ENCODE results near the gene LYPD8. TPM values are rescaled to one million over a fixed set of nuclear protein-coding genes. Genes with fewer than 3 reads are reported as not detected.

LYPD8 gene
- total RNA-seq, 2 donors from 2014 or later: not detected

GRCh38 chr1:248775441-248775840 is 19.9 kb upstream of the LYPD8 start:
- intact Hi-C loops (cut with DNase I): loop anchor here in 1 of 2 donors (5.0 kb wide), 1 partner anchor 368 kb away; no protein-coding TSS in a partner anchor
- no peak for DNase-seq (ENCODE audit: low spot score)

GRCh38 chr1:248759644-248760043 is 4.1 kb upstream of the LYPD8 start:
- no peak for DNase-seq (ENCODE audit: low spot score)
- intact Hi-C loops (cut with DNase I): no loop called here

- no peak for DNase-seq (ENCODE audit: low spot score)
- intact Hi-C loops (cut with DNase I): no loop called here
Observed at GRCh38 chr1:248758352-248758751, 2.8 kb upstream of the LYPD8 start.

GRCh38 chr1:248757784-248758195 is 2.2 kb upstream of the LYPD8 start:
- intact Hi-C loops (cut with DNase I): no loop called here
- no peak for DNase-seq (ENCODE audit: low spot score)

GRCh38 chr1:248756636-248757035 is 1.1 kb upstream of the LYPD8 start:
- intact Hi-C loops (cut with DNase I): no loop called here
- DNase-seq (ENCODE audit: low spot score): no peak

- intact Hi-C loops (cut with DNase I): no loop called here
- peak; percentile 25 for DNase-seq (ENCODE audit: low spot score)
Observed at GRCh38 chr1:248756151-248756550, 592 bp upstream of the LYPD8 start.

- DNase-seq (ENCODE audit: low spot score): peak; percentile 6
- intact Hi-C loops (cut with DNase I): no loop called here
Observed at GRCh38 chr1:248753708-248754280, 1.8 kb downstream of the LYPD8 start.

GRCh38 chr1:248753029-248753594 is 2.4 kb downstream of the LYPD8 start:
- intact Hi-C loops (cut with DNase I): no loop called here
- DNase-seq (ENCODE audit: low spot score): no peak

- DNase-seq (ENCODE audit: low spot score): no peak
- intact Hi-C loops (cut with DNase I): no loop called here
Observed at GRCh38 chr1:248752161-248753028, 3.2 kb downstream of the LYPD8 start.

- intact Hi-C loops (cut with DNase I): no loop called here
- no peak for DNase-seq (ENCODE audit: low spot score)
Observed at GRCh38 chr1:248751635-248752034, 3.9 kb downstream of the LYPD8 start.

GRCh38 chr1:248751142-248751541 is 4.4 kb downstream of the LYPD8 start:
- no peak for DNase-seq (ENCODE audit: low spot score)
- intact Hi-C loops (cut with DNase I): no loop called here

GRCh38 chr1:248750496-248750895 is 5.1 kb downstream of the LYPD8 start:
- intact Hi-C loops (cut with DNase I): no loop called here
- no peak for DNase-seq (ENCODE audit: low spot score)

GRCh38 chr1:248748211-248748610 is 7.3 kb downstream of the LYPD8 start:
- intact Hi-C loops (cut with DNase I): no loop called here
- no peak for DNase-seq (ENCODE audit: low spot score)

GRCh38 chr1:248740876-248741275 is 14.7 kb downstream of the LYPD8 start:
- no peak for DNase-seq (ENCODE audit: low spot score)
- intact Hi-C loops (cut with DNase I): no loop called here

GRCh38 chr1:248739572-248740205 is 15.9 kb downstream of the LYPD8 start:
- no peak for DNase-seq (ENCODE audit: low spot score)
- intact Hi-C loops (cut with DNase I): no loop called here

- intact Hi-C loops (cut with DNase I): no loop called here
- no peak for DNase-seq (ENCODE audit: low spot score)
Observed at GRCh38 chr1:248737457-248737856, 18.1 kb downstream of the LYPD8 start.

GRCh38 chr1:248736977-248737376 is 18.6 kb downstream of the LYPD8 start:
- DNase-seq (ENCODE audit: low spot score): no peak
- intact Hi-C loops (cut with DNase I): no loop called here

- DNase-seq (ENCODE audit: low spot score): no peak
Observed at GRCh38 chr1:248733566-248733965, 22.0 kb downstream of the LYPD8 start.

GRCh38 chr1:248730507-248731335 is 24.8 kb downstream of the LYPD8 start:
- DNase-seq (ENCODE audit: low spot score): no peak
- intact Hi-C loops (cut with DNase I): no loop called here

More at GRCh38 chr1:248733566-248733965, 22.0 kb downstream of the LYPD8 start:
- intact Hi-C loops (cut with DNase I): no loop called here
